NCI-H510A (cell line): ENCODE data around the gene EFNA1.
"Not testable (repeated sequence)": the region's sequence is repeated elsewhere in the genome, so short reads cannot be mapped to it uniquely, and the experiment has no call there.

Experiments used
- DNase-seq: peaks from one replicate; lab custom pipeline; 2025; lab: John Stamatoyannopoulos, UW

Gene EFNA1

GRCh38 chr1:155092641-155093040 is 35.0 kb upstream of the EFNA1 start:
- DNase-seq = no peak

GRCh38 chr1:155093911-155094621 is 33.6 kb upstream of the EFNA1 start:
- DNase-seq = peak; percentile 40

GRCh38 chr1:155094622-155094948 is 33.1 kb upstream of the EFNA1 start:
- DNase-seq = no peak

GRCh38 chr1:155099331-155099730 is 28.3 kb upstream of the EFNA1 start:
- DNase-seq = no peak

- no peak for DNase-seq
These were observed 24.4 kb upstream of the EFNA1 start for GRCh38 chr1:155103325-155103724.

GRCh38 chr1:155104605-155105534 is 22.8 kb upstream of the EFNA1 start:
- no peak for DNase-seq

GRCh38 chr1:155105604-155106011 is 22.1 kb upstream of the EFNA1 start:
- no peak for DNase-seq

GRCh38 chr1:155106862-155107261 is 20.8 kb upstream of the EFNA1 start:
- peak; percentile 37 for DNase-seq

- DNase-seq = no peak
These were observed 20.1 kb upstream of the EFNA1 start for GRCh38 chr1:155107309-155108264.

GRCh38 chr1:155108296-155108695 is 19.4 kb upstream of the EFNA1 start:
- no peak for DNase-seq

- DNase-seq = no peak
These were observed 17.3 kb upstream of the EFNA1 start for GRCh38 chr1:155110381-155110780.

- no peak for DNase-seq
These were observed 16.9 kb upstream of the EFNA1 start for GRCh38 chr1:155110826-155111225.

- no peak for DNase-seq
These were observed 14.2 kb upstream of the EFNA1 start for GRCh38 chr1:155113450-155113980.

- no peak for DNase-seq
These were observed 11.4 kb upstream of the EFNA1 start for GRCh38 chr1:155116113-155116764.

- DNase-seq = peak; percentile 41
These were observed 10.1 kb upstream of the EFNA1 start for GRCh38 chr1:155117610-155118009.

- not testable (repeated sequence) for DNase-seq
These were observed 9.6 kb upstream of the EFNA1 start for GRCh38 chr1:155118090-155118489.

- no peak for DNase-seq
These were observed 7.4 kb upstream of the EFNA1 start for GRCh38 chr1:155120253-155120652.

- no peak for DNase-seq
These were observed 6.4 kb upstream of the EFNA1 start for GRCh38 chr1:155121249-155121648.

- no peak for DNase-seq
These were observed 5.4 kb upstream of the EFNA1 start for GRCh38 chr1:155122308-155122707.

GRCh38 chr1:155123801-155124200 is 3.9 kb upstream of the EFNA1 start:
- DNase-seq = no peak
